WTC11 (cell line): ENCODE measurements around the gene FA2H.

Experiments
- ATF3 ChIP-seq: sonication (generic); formaldehyde crosslinking; conservative IDR thresholded peaks from 2 replicates; pipeline ENCODE4 v1.8.1; 2022; ENCODE audit warnings: mild to moderate bottlenecking, missing genetic modification reagents
- CTCF ChIP-seq: fragments of 200-600 bp; IDR thresholded peaks from 2 replicates; pipeline ENCODE4 v1.8.0; 2022; ENCODE audit warnings: antibody characterized with exemption
- ESRRA ChIP-seq: sonication (generic); formaldehyde crosslinking; IDR thresholded peaks from 2 replicates; pipeline ENCODE4 v1.8.1; 2022; ENCODE audit warnings: mild to moderate bottlenecking, missing genetic modification reagents, borderline replicate concordance
- GTF2I ChIP-seq: fragments of 250-450 bp; sonication (Bioruptor Pico); conservative IDR thresholded peaks from 2 replicates; pipeline ENCODE4 v1.4.0; 2021; ENCODE audit warnings: mild to moderate bottlenecking
- MAX ChIP-seq: sonication (generic); formaldehyde crosslinking; IDR thresholded peaks from 2 replicates; pipeline ENCODE4 v1.8.0; 2022; ENCODE audit warnings: mild to moderate bottlenecking, missing genetic modification reagents
- OVOL2 ChIP-seq: fragments of 250-450 bp; sonication (Bioruptor Pico); IDR thresholded peaks from 2 replicates; pipeline ENCODE4 v1.9.0; 2021; ENCODE audit warnings: mild to moderate bottlenecking, borderline replicate concordance
- PRRX2 ChIP-seq: fragments of 250-450 bp; sonication (Bioruptor Pico); IDR thresholded peaks from 2 replicates; pipeline ENCODE4 v1.8.0; 2021; ENCODE audit warnings: mild to moderate bottlenecking
- TCF7 ChIP-seq: sonication (generic); formaldehyde crosslinking; IDR thresholded peaks from 2 replicates; pipeline ENCODE4 v1.8.0; 2022; ENCODE audit warnings: mild to moderate bottlenecking, low read depth, missing genetic modification reagents, moderate library complexity

GRCh38 chr16:74795104-74795503 is 20.5 kb upstream of the FA2H start:
- TF ChIP-seq TCF7 (CRISPR knock-in tag) = no peak
- no peak for TF ChIP-seq CTCF
- no peak for TF ChIP-seq ESRRA
- TF ChIP-seq GTF2I (CRISPR knock-in tag) = no peak
- no peak for TF ChIP-seq OVOL2
- TF ChIP-seq MAX (CRISPR knock-in tag) = no peak
- no peak for TF ChIP-seq ATF3 (CRISPR knock-in tag)
- TF ChIP-seq PRRX2 = no peak
